ENCODE measurements around the gene USP10.

The USP10 gene

DNA sequence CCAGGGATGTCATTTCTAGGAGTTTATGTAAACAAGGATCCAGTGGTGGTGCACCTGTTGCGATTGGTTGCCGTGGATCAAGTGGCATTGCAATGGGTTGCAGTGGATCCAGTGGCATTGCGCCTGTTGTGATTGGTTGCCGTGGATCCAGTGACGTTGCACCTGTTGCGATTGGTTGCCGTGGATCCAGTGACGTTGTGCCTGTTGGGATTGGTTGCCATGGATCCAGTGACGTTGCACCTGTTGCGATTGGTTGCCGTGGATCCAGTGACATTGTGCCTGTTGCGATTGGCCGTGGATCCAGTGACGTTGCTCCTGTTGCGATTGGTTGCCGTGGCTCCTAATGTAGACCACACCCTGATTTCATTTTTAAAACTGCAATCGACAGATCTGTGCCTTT lies 63.8 kb downstream of the USP10 start:
- TF ChIP-seq SIN3A (IDR thresholded peaks at IDR 0.05; ENCODE audit: borderline replicate concordance, insufficient read depth, low read length) = no peak
- TF ChIP-seq FOXP2 (optimal IDR thresholded peaks at IDR 0.05; ENCODE audit: borderline replicate concordance, extremely low read depth, extremely low read length, insufficient read depth) = no peak
- no peak for TF ChIP-seq TAF1 (IDR thresholded peaks at IDR 0.05; ENCODE audit: borderline replicate concordance, insufficient read depth, low read length)

DNA sequence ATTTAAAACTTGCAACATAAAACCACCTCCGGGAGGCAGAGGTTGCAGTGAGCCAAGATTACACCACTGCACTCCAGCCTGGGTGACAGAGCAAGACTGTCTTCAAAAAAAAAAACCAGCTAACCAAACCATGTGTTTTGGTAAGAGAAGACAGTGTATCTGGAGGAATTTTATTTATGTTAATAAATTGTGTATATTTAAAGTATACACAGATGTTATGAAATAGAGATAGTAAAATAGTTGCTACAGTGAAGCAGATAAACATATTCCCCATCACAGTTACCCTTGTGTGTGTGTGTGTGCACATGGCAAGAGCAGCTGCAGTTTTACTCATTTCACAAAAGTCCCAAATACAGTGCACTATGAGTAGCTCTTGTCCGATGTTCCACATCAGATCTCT lies 65.2 kb downstream of the USP10 start:
- TF ChIP-seq, protein P1, sequence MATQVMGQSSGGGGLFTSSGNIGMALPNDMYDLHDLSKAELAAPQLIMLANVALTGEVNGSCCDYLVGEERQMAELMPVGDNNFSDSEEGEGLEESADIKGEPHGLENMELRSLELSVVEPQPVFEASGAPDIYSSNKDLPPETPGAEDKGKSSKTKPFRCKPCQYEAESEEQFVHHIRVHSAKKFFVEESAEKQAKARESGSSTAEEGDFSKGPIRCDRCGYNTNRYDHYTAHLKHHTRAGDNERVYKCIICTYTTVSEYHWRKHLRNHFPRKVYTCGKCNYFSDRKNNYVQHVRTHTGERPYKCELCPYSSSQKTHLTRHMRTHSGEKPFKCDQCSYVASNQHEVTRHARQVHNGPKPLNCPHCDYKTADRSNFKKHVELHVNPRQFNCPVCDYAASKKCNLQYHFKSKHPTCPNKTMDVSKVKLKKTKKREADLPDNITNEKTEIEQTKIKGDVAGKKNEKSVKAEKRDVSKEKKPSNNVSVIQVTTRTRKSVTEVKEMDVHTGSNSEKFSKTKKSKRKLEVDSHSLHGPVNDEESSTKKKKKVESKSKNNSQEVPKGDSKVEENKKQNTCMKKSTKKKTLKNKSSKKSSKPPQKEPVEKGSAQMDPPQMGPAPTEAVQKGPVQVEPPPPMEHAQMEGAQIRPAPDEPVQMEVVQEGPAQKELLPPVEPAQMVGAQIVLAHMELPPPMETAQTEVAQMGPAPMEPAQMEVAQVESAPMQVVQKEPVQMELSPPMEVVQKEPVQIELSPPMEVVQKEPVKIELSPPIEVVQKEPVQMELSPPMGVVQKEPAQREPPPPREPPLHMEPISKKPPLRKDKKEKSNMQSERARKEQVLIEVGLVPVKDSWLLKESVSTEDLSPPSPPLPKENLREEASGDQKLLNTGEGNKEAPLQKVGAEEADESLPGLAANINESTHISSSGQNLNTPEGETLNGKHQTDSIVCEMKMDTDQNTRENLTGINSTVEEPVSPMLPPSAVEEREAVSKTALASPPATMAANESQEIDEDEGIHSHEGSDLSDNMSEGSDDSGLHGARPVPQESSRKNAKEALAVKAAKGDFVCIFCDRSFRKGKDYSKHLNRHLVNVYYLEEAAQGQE (IDR thresholded peaks at IDR 0.05; ENCODE audit: insufficient read depth in 1 of 2, low read depth in 2 of 2, low read length in 2 of 2) = no peak
- TF ChIP-seq TAF1 (IDR thresholded peaks at IDR 0.05; ENCODE audit: borderline replicate concordance, insufficient read depth, low read length) (no peak), SIN3A (IDR thresholded peaks at IDR 0.05; ENCODE audit: borderline replicate concordance, insufficient read depth, low read length) (no peak), POLR2AphosphoS5 (IDR thresholded peaks at IDR 0.05; ENCODE audit: low read depth, low read length) (no peak), FOXP2 (optimal IDR thresholded peaks at IDR 0.05; ENCODE audit: borderline replicate concordance, extremely low read depth, extremely low read length, insufficient read depth) (no peak)

DNA sequence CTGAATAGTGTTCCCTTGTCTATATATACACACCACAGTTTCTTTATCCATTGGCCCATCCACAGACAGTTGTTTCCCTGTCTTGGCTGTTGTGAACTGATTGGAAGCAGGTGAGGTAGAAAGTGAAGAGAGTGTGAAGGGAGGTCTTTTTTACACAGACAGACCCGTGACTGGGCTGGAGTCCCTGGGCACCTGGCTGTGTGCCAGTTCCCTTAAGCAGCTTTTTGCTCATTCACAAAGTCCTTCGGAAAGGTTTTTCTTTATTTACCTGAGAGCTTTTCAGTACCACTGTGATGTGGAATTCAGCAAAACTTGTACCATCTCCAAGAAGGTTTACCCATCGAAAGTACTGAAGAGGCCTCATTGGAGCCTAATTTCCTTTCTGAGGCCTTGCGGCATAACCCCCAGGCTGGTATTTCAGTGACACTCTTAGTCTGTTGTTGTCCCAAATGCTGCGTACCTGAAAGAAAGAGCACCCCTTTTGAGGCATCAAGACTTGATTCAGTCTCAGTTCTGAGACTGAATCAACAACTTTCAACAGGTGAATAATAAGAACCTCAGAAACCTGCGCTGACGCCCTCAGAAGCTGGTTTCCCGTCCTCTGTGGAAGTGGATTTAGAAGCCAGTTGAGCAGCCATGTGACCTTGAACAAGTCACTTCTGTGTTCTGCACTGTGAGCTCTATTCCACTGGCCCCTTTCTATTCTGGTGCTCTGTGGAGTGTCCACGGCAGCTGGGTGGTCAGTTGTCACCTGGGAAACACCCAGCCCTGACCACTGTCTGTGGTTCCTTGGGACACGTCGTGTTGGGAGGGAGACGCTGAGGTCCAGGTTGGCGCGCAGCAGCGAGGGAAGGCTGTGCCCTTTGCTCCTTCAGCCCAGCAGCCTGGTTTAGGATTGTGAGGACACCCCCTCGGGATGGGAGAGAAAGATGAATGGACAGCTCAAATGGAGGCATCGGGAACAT lies 66.1 kb downstream of the USP10 start:
- no peak for TF ChIP-seq SIN3A (IDR thresholded peaks at IDR 0.05; ENCODE audit: borderline replicate concordance, insufficient read depth, low read length)
- TF ChIP-seq POLR2AphosphoS5 (IDR thresholded peaks at IDR 0.05; ENCODE audit: low read depth, low read length) = no peak
- no peak for TF ChIP-seq FOXP2 (optimal IDR thresholded peaks at IDR 0.05; ENCODE audit: borderline replicate concordance, extremely low read depth, extremely low read length, insufficient read depth)
- TF ChIP-seq, protein P1 (IDR thresholded peaks at IDR 0.05; ENCODE audit: insufficient read depth in 1 of 2, low read depth in 2 of 2, low read length in 2 of 2) = no peak
- TF ChIP-seq TAF1 (IDR thresholded peaks at IDR 0.05; ENCODE audit: borderline replicate concordance, insufficient read depth, low read length) = no peak

DNA sequence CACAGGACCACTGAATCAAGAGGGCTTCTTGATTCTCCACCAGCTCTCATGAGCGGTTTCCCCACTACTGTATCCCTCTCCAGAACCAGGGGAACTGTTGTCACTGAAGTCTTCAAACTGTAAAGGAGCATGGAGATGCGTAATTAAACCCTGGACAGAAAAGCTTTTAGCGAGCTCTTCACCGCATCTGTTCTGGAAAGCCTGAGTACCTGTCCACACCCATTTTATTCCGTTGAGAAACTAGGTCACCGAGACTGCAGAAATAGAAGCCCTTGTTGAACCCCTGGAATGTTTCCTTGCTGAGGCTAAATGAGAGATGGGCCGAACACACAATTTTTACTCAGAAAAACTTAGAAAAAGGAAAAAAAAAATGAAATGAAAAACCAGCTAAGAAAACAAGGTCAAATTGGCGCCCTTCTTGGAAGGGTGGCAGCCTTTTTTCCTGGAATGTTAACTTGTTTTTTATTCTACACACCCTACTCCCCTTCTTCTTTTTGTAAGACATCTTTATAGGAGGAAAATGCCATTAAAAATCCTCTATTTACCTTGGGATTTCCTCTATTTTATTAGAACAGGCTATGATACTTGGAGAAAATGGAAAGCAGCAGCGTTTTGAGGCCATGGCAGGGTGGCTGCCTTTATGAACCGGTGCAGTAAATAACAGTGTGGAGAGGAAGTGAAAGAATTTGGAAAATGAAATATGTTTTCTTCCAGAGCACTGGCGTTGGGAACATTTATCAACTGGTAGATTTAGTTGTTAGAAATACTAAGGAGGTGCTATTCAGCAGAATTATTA lies 67.4 kb downstream of the USP10 start:
- TF ChIP-seq TAF1 (IDR thresholded peaks at IDR 0.05; ENCODE audit: borderline replicate concordance, insufficient read depth, low read length) (no peak), SIN3A (IDR thresholded peaks at IDR 0.05; ENCODE audit: borderline replicate concordance, insufficient read depth, low read length) (no peak), FOXP2 (optimal IDR thresholded peaks at IDR 0.05; ENCODE audit: borderline replicate concordance, extremely low read depth, extremely low read length, insufficient read depth) (no peak), POLR2AphosphoS5 (IDR thresholded peaks at IDR 0.05; ENCODE audit: low read depth, low read length) (no peak)
- TF ChIP-seq, protein P1 (IDR thresholded peaks at IDR 0.05; ENCODE audit: insufficient read depth in 1 of 2, low read depth in 2 of 2, low read length in 2 of 2) = no peak

DNA sequence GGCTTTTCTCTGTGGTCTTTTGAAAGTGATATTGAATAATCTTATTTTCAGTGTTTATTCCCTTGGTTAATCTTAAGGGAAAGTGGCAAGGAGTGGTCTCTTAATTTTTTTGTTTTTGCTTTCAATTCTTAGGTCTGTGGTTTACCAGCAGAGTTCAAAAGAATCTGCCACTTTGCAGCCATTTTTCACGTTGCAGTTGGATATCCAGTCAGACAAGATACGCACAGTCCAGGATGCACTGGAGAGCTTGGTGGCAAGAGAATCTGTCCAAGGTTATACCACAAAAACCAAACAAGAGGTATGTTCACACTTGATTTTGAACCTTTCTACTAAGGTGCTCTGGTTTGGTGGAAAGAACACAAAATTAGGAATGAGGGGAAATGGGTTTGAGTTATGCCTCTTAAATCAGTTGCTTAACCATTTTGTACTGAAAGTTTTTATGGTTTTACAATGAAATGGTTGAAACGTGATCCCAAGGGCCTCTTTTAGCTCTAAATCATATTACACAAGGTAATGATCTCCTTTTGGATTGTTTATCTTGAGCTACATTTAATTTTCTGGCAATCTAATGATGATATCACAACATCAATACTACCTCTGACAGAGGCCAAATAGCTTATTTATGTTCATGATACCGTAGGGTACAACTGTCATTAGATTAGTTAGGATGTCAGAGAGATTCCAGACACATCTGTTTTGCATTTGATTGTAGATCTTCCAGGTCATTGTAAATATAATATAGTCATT lies 68.4 kb downstream of the USP10 start:
- TF ChIP-seq SIN3A (IDR thresholded peaks at IDR 0.05; ENCODE audit: borderline replicate concordance, insufficient read depth, low read length) (no peak), TAF1 (IDR thresholded peaks at IDR 0.05; ENCODE audit: borderline replicate concordance, insufficient read depth, low read length) (no peak), FOXP2 (optimal IDR thresholded peaks at IDR 0.05; ENCODE audit: borderline replicate concordance, extremely low read depth, extremely low read length, insufficient read depth) (no peak), POLR2AphosphoS5 (IDR thresholded peaks at IDR 0.05; ENCODE audit: low read depth, low read length) (no peak)
- TF ChIP-seq, protein P1 (IDR thresholded peaks at IDR 0.05; ENCODE audit: insufficient read depth in 1 of 2, low read depth in 2 of 2, low read length in 2 of 2) = no peak

Measured in PFSK-1 (cell line).